KOPT-K1 (cell line): ENCODE data around the gene SRXN1.
"Not testable (repeated sequence)": the region's sequence is repeated elsewhere in the genome, so short reads cannot be mapped to it uniquely, and the experiment has no call there.

ENCODE experiments used
- H3K27ac ChIP-seq: fragments of 200-600 bp; sonication (generic); 2 replicates; pipeline ENCODE4 v1.5.1; 2016; ENCODE audit warnings: antibody characterized with exemption, mild to moderate bottlenecking, low read depth, low read length; ENCODE audit not compliant: poor library complexity, severe bottlenecking
- H3K36me3 ChIP-seq: fragments of 200-600 bp; sonication (generic); 2 replicates; pipeline ENCODE4 v1.5.1; 2017; ENCODE audit warnings: antibody characterized with exemption, mild to moderate bottlenecking, low read length, moderate library complexity; ENCODE audit not compliant: insufficient read depth
- H3K9me3 ChIP-seq: fragments of 200-600 bp; sonication (generic); 2 replicates; pipeline ENCODE4 v1.5.1; 2017; ENCODE audit warnings: antibody characterized with exemption, low read length, mild to moderate bottlenecking; ENCODE audit not compliant: insufficient read depth, poor library complexity, severe bottlenecking

SRXN1 gene

DNA sequence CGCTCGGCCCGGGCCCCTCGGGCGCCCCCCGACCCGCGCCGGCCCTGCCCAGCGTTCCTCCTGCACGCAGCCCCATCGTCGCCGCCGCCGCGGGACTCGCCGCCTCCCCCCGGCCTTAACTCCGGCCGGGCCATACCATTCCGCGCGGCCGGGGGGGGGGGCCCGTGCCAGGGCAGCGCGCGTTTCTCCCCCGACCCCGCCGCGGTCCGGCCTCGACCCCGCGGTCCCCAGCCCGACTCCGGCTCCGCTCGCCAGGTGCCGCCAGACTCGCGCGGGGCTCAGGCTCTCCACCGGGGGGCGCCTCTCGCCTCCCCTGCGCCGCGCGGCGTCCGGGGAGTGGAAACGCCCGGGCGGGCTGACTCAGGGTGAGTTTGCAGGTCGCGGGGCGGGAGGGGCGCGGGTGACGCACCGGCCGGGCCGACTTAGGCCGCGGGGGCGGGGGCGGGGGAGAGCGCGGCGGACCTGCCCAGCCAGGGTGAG is at the start of gene SRXN1:
Gene SRXN1, minus strand, starts transcription at position 91 of the 480 bp plus-strand sequence. Its CDS starts 15 bp downstream, at position 76.
- Histone ChIP-seq H3K36me3 (no peaks in the 10 kb centered on the region), H3K9me3 (no peaks in the 10 kb centered on the region), H3K27ac (no peak within 1 kb of the TSS)

DNA sequence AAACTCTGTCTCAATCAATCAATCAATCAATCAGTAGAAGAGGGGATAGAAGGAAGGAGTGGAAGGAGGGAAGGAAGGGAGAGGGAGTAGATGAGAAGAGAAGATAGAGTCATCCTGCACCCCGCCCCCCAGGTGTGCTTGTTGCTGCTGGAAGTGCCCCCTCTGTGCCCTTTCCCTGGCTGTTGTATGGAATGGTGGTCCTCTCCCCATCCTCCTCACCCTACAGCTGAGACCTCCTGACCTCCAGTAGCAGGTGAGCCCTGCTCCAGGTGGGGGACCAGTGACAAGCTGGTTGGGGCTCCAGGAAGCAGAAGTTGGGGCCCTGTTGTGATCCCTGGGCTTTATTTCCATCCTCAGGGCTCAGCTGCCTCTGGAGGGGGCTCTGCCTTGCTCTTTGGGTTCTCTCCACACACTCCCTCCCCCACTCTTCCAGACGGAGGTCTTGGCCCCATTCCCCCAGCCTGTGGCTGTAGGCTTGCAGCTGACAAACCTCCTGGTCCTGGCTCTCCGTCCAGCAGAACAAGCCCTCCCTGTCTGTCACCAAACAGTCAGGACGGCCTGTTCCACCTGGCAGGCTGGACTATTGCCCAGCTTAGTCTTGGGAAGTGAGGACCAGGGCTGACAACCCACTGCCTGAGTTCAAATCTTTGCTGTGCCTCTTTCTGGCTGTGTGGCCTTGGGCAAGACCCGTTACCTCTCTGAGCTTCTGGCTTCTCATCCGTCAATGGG is 48.6 kb upstream of the SRXN1 start:
- Histone ChIP-seq H3K36me3 (no peaks in the 10 kb centered on the region), H3K27ac (no peak overlapping the region), H3K9me3 (no peaks in the 10 kb centered on the region)

- Histone ChIP-seq H3K36me3 (no peaks in the 10 kb centered on the region), H3K27ac (no peak overlapping the region), H3K9me3 (no peaks in the 10 kb centered on the region)
These were observed 46.9 kb upstream of the SRXN1 start for GRCh38 chr20:699811-700338.

- no peaks in the 10 kb centered on the region for H3K9me3 ChIP-seq
- no peaks in the 10 kb centered on the region for H3K36me3 ChIP-seq
- no peak overlapping the region for H3K27ac ChIP-seq
These were observed 46.3 kb upstream of the SRXN1 start for GRCh38 chr20:699342-699741.

- Histone ChIP-seq H3K9me3 (no peaks in the 10 kb centered on the region), H3K36me3 (no peaks in the 10 kb centered on the region), H3K27ac (no peak overlapping the region)
These were observed 45.3 kb upstream of the SRXN1 start for GRCh38 chr20:698276-698675.

- no peak overlapping the region for H3K27ac ChIP-seq
- H3K36me3 ChIP-seq = no peaks in the 10 kb centered on the region
- H3K9me3 ChIP-seq = no peaks in the 10 kb centered on the region
These were observed 44.8 kb upstream of the SRXN1 start for GRCh38 chr20:697826-698225.

DNA sequence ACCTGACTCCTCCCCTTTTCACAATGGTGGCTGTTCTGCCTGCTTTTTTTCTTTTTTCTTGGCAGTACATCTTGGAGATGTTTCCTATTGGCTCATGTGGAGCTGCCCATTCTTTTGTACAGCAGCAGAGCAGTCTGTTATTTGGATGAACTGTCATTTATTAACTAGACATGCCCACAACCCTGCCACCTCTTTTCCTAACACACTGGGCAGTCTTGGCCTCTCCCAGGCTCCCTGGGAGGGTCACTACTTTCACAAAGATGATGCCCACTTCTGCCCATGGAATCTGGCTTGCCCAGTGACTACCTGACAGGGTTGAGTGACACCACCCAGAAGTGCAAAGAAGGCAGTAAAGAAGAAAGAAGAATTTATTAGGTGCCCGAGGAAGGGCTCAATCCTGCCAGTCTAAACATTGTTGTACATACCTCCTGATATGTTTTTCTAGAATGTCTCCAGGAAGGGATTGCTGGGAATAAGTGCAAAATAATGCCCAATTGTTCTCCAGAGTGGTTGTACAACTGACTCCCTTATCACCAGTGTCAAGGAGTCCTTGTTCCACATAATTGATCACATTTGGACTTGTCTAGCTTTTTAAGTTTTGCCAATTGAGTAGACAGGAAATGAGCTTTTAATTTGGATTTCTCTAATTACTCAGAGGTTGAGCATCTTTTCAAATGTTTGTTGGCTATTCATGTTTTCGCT is 42.3 kb upstream of the SRXN1 start:
- no peaks in the 10 kb centered on the region for H3K36me3 ChIP-seq
- no peak overlapping the region for H3K27ac ChIP-seq
- no peaks in the 10 kb centered on the region for H3K9me3 ChIP-seq

DNA sequence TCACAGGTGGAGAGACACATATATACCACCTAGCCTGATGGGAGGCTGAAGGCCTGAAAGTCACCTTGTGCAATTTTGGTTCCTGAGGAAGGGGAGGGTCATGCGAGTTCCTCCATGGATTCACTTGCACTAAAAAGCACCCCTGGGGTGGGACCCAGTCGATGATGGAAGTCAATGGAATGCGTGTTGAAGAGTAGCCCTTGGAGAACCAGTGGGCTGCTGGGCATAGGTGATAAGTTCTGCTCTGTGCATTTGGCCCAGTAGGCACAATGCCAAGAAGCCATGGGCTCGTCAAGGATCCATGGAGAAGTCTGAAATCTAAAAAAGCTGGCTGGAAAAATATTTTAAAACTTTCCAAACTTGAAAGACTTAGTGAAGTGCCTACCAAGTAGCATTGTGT is 41.5 kb upstream of the SRXN1 start:
- H3K9me3 ChIP-seq = no peaks in the 10 kb centered on the region
- no peaks in the 10 kb centered on the region for H3K36me3 ChIP-seq
- no peak overlapping the region for H3K27ac ChIP-seq

DNA sequence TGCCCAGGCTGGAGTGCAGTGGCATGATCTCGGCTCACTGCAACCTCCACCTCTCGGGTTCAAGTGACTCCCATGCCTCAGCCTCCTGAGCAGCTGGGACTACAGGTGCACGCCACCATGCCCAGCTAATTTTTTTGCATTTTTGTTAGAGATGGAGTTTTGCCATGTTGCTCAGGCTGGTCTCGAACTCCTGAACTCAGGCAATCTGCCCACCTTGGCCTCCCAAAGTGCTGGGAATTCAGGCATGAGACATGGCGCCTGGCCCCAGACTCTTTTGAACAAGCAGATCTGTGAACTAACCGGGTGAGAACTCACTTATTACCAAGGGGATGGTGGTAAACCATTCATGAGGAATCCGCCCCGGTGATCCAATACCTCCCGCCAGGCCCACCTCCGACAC is 40.8 kb upstream of the SRXN1 start:
- not testable (repeated sequence) for H3K36me3 ChIP-seq, H3K27ac ChIP-seq, H3K9me3 ChIP-seq

- no peak overlapping the region for H3K27ac ChIP-seq
- H3K9me3 ChIP-seq = no peaks in the 10 kb centered on the region
- no peaks in the 10 kb centered on the region for H3K36me3 ChIP-seq
These were observed 39.0 kb upstream of the SRXN1 start for GRCh38 chr20:692044-692443.

DNA sequence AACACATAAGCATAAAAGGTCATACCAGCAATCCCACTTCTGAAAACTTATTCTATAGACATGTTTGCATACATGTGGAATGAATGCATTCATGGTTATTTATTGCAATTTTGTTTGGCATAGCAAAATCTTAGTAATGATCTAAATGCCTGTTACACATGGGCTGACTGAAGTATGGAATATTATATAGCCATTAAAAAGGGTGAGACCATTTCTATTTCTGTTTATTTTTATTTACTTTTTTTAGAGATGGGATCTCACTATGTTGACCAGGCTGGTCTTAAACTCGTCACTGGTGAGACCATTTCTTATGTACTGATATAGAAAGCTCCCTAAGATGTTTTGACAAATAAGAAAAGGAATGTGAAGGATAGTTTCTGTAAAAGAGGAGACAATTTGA is 36.9 kb upstream of the SRXN1 start:
- Histone ChIP-seq H3K36me3 (no peaks in the 10 kb centered on the region), H3K9me3 (no peaks in the 10 kb centered on the region), H3K27ac (no peak overlapping the region)

DNA sequence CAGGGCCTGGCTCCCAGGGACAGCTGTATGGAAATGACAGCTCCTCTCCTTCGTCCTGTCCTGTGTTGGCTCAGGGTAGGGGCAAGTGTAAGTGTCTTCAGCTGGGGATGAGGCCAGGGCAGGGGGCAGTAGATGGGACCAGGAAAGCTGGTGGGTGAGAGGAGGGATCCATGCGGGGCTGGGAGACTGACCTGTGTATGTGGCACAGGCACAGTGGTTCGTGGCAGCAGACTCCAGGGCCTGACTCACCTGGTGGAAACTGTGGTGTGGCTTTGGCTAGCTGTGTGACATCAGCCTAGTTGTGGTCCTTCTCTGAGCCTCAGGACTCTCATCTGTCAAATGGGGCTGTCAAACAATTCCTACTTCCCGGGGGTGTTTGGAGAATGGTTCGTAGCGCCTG is 36.3 kb upstream of the SRXN1 start:
- Histone ChIP-seq H3K36me3 (no peaks in the 10 kb centered on the region), H3K27ac (no peak overlapping the region), H3K9me3 (no peaks in the 10 kb centered on the region)

- Histone ChIP-seq H3K27ac (no peak overlapping the region), H3K36me3 (no peaks in the 10 kb centered on the region), H3K9me3 (no peaks in the 10 kb centered on the region)
These were observed 35.8 kb upstream of the SRXN1 start for GRCh38 chr20:688809-689212.

DNA sequence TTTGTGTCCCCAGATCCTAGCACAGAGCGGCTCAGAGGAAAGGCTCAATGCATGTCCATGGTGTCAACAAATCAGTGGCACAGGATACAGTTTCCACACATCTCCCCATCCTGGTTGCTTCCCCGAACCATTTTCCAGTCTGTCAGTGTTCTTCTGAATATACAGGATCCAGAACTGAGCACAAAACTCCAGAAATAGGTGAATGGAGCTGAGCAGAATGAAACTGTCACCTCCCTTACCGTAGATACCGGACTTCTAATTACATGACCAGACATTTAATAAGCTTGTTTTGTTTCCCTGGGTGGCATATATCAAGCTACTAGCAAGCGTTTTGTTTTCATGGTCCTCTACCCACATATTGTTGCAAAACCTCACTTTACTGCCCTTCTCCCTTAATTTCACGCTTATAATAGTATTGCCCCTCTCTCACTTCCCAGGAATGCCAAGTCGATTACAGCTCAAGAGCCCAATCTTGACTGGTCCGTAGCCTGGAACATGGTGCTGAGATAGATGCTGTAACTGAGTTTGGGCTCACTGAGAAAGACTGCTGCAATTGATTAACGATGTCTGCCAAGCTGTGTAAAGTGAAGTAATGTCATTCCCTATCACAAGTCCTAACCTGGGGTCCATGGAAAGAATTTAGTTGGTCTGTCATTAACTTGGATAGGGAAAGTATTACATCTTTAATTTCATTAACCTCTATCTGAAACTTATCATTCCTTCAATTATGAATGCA is 34.6 kb upstream of the SRXN1 start:
- no peak overlapping the region for H3K27ac ChIP-seq
- no peaks in the 10 kb centered on the region for H3K36me3 ChIP-seq
- no peaks in the 10 kb centered on the region for H3K9me3 ChIP-seq

DNA sequence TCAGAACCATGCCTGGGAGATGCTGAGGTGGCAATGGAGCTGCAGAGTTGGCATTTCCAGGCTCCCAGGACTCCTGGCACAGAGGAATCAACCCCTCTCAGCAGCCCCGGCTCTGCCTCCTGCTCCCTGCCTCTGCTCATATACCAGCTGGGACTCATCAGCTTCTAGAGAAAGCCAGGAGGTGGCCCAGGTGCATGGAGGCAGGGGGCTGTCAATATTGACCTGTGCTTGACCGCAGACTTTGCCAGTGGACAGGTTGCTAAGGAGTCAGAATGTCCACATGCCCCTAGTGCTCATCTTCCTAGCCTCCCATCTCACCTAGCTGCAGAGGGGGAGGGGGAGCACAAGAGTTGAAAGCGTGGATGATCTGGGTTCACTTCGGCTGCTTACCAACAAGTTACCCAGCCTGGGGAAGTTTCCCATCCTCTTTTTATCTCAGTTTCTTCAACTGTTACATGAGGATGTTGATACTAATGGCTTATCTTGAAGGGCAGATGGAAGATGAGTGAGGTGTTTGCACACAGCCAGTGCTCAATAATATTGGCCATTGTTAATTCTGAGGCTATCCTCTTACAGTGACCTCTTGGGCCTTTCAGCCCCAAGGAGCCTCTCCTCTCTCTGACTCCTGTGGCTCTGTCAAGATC is 31.8 kb upstream of the SRXN1 start:
- H3K9me3 ChIP-seq = no peaks in the 10 kb centered on the region
- no peaks in the 10 kb centered on the region for H3K36me3 ChIP-seq

More for the DNA sequence above, 31.8 kb upstream of the SRXN1 start:
- H3K27ac ChIP-seq = no peak overlapping the region
